Fibroblast of the aortic adventitia (primary cell): ENCODE data around the gene FURIN. TPM values are rescaled to one million over a fixed set of nuclear protein-coding genes. Genes with fewer than 3 reads are reported as not detected.

ENCODE experiments used
- DNase-seq: peaks from one replicate; pipeline ENCODE4 v3.0.0-alpha.2; 2010; ENCODE audit warnings: low read depth
- H3K4me3 ChIP-seq: 2 replicates; pipeline ENCODE4 v1.5.1; 2011; ENCODE audit warnings: low read depth, mild to moderate bottlenecking, control low read depth, low read length, moderate library complexity
- total RNA-seq: library from RNA; depleted of rRNA; stranded (reverse); fragments of >200 nt; gene quantifications from 2 replicates; pipeline ENCODE4 v1.2.3, GENCODE V29; 2012; ENCODE audit warnings: low replicate concordance
- TF ChIP-seq, protein P1 (sequence below): IDR thresholded peaks from 2 replicates; pipeline ENCODE4 v1.5.1; 2011; ENCODE audit warnings: mild to moderate bottlenecking, low read length, control low read depth, inconsistent platforms; ENCODE audit not compliant: insufficient read depth

Gene FURIN
- total RNA-seq, 1 donor, result 45.0 TPM

DNA sequence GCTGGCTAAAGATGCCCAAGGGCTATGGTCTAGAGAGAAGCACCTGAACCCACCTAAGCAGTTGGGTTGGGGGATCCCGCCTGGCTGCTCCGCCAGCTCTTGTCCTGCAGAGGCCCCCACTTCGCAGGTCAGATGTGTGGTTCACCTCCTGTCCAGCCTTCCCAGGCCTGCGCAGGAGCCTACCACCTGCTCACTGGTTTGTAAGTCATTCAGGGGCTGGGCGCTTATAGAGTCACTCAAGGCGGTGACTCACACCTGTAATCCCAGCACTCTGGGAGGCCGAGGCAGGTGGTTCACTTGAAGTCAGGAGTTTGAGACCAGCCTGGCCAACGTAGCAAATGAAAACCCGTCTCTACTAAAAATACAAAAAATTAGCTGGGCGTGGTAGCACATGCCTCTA is 3.9 kb upstream of the FURIN start:
- DNase-seq, result no peak
- no peak overlapping the region for H3K4me3 ChIP-seq
- TF ChIP-seq, protein P1, sequence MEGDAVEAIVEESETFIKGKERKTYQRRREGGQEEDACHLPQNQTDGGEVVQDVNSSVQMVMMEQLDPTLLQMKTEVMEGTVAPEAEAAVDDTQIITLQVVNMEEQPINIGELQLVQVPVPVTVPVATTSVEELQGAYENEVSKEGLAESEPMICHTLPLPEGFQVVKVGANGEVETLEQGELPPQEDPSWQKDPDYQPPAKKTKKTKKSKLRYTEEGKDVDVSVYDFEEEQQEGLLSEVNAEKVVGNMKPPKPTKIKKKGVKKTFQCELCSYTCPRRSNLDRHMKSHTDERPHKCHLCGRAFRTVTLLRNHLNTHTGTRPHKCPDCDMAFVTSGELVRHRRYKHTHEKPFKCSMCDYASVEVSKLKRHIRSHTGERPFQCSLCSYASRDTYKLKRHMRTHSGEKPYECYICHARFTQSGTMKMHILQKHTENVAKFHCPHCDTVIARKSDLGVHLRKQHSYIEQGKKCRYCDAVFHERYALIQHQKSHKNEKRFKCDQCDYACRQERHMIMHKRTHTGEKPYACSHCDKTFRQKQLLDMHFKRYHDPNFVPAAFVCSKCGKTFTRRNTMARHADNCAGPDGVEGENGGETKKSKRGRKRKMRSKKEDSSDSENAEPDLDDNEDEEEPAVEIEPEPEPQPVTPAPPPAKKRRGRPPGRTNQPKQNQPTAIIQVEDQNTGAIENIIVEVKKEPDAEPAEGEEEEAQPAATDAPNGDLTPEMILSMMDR, result no peak

DNA sequence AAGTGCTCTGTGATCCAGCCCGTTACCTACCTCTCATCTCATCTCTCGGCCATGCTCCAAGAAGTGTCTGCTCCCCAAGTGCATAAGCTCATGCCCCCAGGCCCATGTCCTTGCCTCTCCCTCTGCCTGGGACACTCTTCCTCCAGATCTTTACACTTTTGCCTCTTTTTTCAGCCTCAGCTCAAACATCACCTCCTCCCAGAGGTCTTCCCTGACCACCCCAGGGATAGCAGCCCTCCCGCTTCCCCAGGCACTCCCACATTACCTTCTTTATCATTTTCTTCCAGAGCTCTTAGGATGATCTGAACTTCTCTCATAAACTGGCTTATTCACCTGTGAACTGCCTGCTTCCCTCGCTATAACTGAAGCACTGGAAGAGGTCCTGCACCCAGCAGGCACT is 2.7 kb upstream of the FURIN start:
- DNase-seq, result no peak
- no peak overlapping the region for H3K4me3 ChIP-seq
- TF ChIP-seq, protein P1, result no peak

DNA sequence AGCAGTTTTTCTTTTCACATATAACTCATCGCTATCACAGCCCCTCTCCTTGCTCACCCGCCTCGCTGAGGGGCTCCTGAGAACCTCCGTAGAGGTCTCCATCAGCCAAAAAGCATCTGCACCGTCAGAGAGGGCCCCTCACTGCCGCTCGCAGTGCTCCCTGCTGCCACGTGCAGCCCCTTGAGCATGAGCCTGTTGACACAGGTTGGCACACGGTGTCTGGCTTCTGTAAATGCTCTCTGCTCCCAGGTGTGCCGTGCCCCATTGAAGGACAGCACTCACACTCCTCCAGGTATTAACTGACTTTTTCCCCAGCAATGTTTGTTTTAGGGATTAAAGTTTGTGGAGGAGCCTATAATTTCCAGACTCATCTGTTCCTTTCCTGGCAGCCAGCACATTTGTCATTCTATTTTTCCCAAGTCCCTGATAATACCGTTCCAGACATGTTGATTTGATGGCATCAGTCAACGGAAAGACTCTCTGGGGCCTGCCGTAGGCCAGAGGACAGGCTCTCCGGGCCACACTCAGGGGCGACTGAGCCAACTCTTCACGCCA is 2.1 kb upstream of the FURIN start:
- no peak for DNase-seq
- TF ChIP-seq, protein P1, result no peak
- H3K4me3 ChIP-seq, result no peak overlapping the region

- no peak for DNase-seq
- H3K4me3 ChIP-seq, result no peak overlapping the region
- TF ChIP-seq, protein P1, result no peak
Observed at GRCh38 chr15:90866800-90867199, 1.6 kb upstream of the FURIN start.

DNA sequence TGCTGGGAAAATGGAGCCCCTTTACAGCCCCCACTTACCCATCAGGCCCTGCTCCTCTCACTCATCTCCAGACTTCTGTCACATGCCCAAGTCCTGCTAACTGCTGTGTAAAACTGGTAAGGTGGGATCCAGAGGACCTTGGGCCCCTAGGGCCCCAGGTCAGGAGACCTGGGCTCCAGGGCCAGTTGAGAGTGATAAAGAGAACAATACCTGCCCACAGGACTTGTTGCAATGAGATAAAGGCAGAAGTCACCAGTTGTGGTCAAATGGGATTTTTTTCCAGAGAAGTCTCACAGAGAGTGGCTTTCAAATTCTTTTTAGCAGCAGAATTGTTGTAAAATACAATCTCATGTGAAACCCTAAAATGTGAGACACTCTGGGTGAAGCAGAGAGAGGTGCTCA is 753 bp downstream of the FURIN start:
- no peak overlapping the region for H3K4me3 ChIP-seq
- no peak for DNase-seq
- TF ChIP-seq, protein P1, result no peak

DNA sequence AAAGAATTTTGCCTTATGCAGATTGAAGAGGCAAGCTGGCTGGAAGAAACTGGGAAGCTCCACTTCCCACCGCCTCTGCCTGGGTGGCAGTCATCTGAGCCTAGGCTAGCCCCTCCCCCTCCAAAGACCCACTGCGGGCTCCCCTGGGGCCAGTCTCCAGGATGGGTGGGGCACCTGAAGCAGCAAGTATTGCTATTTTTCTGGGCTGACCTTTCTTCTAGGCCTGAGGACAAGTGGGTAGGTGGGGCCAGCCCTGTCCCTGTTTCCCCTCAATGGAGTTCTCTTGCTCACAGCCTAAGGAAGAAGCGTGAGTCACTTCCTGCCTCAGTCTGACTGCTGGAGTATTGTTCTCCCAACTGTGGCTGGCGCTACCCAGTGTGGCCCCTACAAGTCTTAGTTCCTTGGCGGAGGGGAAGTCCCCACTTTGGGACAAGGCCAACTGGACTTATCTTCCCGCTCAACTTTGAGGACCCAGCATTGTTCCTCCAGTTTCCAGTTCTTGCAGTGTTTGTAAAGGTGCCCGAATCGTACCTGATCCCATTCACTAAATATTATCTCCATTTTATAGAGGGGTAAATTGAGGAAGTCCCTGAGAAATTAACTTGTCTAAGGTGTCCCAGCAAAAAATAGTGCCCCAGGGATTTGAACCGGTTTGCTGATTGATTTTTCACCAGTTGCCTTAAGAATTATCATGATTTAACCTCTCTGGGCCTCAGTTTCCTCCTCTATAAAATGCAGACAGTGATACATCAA is 1.4 kb downstream of the FURIN start:
- peak; percentile 90 for DNase-seq

More for the DNA sequence above, 1.4 kb downstream of the FURIN start:
- peak overlapping the region; percentile 80 for H3K4me3 ChIP-seq
- TF ChIP-seq, protein P1, result no peak
